HepG2 (cell line): Measurements from ENCODE around the gene RSPH9. TPM values are rescaled to one million over a fixed set of nuclear protein-coding genes. Genes with fewer than 3 reads are reported as not detected.
A peak's percentile ranks its signal among the peaks of the same experiment; 100 is the strongest.

ENCODE experiments used
- LCORL ChIP-seq, 2 experiments: fragments of 450-650 bp in 1 of 2; sonication (generic) in 1 of 2; formaldehyde crosslinking in 1 of 2; IDR thresholded peaks; 2 replicates each; pipeline versions ENCODE4 v1.5.0 to v1.6.1; 2017 to 2020; ENCODE audit warnings: antibody characterized with exemption in 1 of 2, missing genetic modification reagents in 1 of 2
- SOX6 ChIP-seq, 2 experiments: fragments of 450-650 bp in 1 of 2; sonication (generic) in 1 of 2; formaldehyde crosslinking in 1 of 2; IDR thresholded peaks; 2 replicates each; pipeline versions ENCODE4 v1.4.0 to v1.6.1; 2017 to 2020; ENCODE audit warnings: antibody characterized with exemption in 1 of 2, mild to moderate bottlenecking in 1 of 2, missing genetic modification reagents in 1 of 2
- ZNF207 ChIP-seq: fragments of 450-650 bp; IDR thresholded peaks from 2 replicates; pipeline ENCODE4 v1.6.1; 2016; ENCODE audit warnings: antibody characterized with exemption, borderline replicate concordance
- ZNF30 ChIP-seq: sonication (generic); formaldehyde crosslinking; IDR thresholded peaks from 2 replicates; pipeline ENCODE4 v1.5.0; 2020; ENCODE audit warnings: mild to moderate bottlenecking, missing genetic modification reagents
- ZNF556 ChIP-seq: sonication (generic); formaldehyde crosslinking; IDR thresholded peaks from 2 replicates; pipeline ENCODE4 v1.4.0; 2020; ENCODE audit warnings: mild to moderate bottlenecking, missing genetic modification reagents, borderline replicate concordance
- ZNF607 ChIP-seq: sonication (generic); formaldehyde crosslinking; IDR thresholded peaks from 2 replicates; pipeline ENCODE4 v1.5.1; 2020; ENCODE audit warnings: missing genetic modification reagents, mild to moderate bottlenecking, borderline replicate concordance
- polyA plus RNA-seq, 8 experiments: library from polyadenylated mRNA; depleted of rRNA in 3 of 8; stranded (reverse) in 7 of 8; unstranded in 1 of 8; fragments of >200 nt; fragmentation: Illumina TruSeq in 4 of 8; extraction: Trizol in 4 of 8; gene quantifications; 2 replicates each; pipeline versions ENCODE4 v1.2.1 to v1.2.3, GENCODE V29; 2011 to 2016; ENCODE audit warnings: low read depth in 4 of 8, missing spikeins in 1 of 8, mixed read lengths in 1 of 8; ENCODE audit not compliant: insufficient read depth in 1 of 8
- total RNA-seq, 5 experiments: library from RNA; depleted of rRNA; stranded (reverse); fragments of >200 nt; fragmentation: Illumina TruSeq; extraction: Trizol; gene quantifications; 2 replicates each; pipeline ENCODE4 v1.2.3, GENCODE V29; 2016; ENCODE audit warnings: low read depth in 1 of 5
- TF ChIP-seq, protein P1 (sequence below), 2 experiments: sonication (generic) in 1 of 2; formaldehyde crosslinking in 1 of 2; IDR thresholded peaks; 2 replicates each; pipeline versions ENCODE4 v1.6.1 to v1.9.0; 2014 to 2022; ENCODE audit warnings: antibody characterized with exemption in 1 of 2, borderline replicate concordance in 1 of 2, inconsistent platforms in 1 of 2, low read depth in 1 of 2, missing genetic modification reagents in 1 of 2
- TF ChIP-seq, protein P2 (sequence below): sonication (generic); formaldehyde crosslinking; IDR thresholded peaks from 2 replicates; pipeline ENCODE4 v1.4.0; 2020; ENCODE audit warnings: mild to moderate bottlenecking, missing genetic modification reagents
- TF ChIP-seq, protein P3 (sequence below), 2 experiments: sonication (generic) in 1 of 2; formaldehyde crosslinking in 1 of 2; IDR thresholded peaks; 2 replicates each; pipeline versions ENCODE4 v1.4.0 to v1.6.1; 2018 to 2020; ENCODE audit warnings: missing genetic modification reagents in 2 of 2, borderline replicate concordance in 1 of 2, low read depth in 1 of 2, mild to moderate bottlenecking in 1 of 2, missing biosample characterization in 1 of 2
- TF ChIP-seq, protein P4 (sequence below): IDR thresholded peaks from 2 replicates; pipeline ENCODE4 v1.4.0; 2020; ENCODE audit warnings: mild to moderate bottlenecking, missing genetic modification reagents

RSPH9 gene
- total and polyA plus RNA-seq, 2 of the 13 experiments (the other 11 are each of a cell fraction or from before 2014, with no cell fraction given): 0.04 TPM; not detected in 1

DNA sequence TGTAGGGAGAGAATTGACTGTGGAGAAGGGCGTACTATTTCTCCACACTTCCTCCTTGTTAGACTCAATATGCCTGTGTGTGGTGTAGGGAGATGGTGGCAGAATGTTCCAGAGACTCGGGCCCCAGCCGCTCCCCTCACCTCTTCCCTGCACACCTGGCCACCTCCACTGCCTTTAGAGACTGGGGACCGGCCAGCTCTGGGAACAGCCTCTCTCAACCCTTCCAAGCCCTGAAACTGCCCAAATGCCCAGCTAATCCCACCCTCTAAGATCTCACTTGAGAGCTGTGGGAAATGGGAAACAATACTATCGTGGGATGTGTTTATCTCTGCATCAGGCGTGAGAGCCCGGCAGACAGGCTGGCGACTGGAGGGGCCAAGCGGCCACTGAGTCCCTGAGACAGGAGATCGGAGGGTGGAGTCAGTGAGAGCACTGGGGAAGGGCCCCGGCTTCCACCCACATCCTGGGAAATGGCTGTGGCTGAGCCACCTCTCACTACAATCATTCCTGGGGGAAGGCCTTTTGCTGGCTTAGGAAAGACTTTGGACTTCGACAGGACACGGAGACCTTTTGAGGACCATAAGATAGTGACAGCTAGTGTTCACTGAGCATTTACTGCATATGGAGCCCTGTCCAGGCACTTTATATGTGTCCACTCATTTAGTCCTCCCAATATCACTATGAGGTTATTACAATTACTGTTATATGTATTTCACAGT lies 73.7 kb downstream of the RSPH9 start (continued):
- TF ChIP-seq, protein P1, sequence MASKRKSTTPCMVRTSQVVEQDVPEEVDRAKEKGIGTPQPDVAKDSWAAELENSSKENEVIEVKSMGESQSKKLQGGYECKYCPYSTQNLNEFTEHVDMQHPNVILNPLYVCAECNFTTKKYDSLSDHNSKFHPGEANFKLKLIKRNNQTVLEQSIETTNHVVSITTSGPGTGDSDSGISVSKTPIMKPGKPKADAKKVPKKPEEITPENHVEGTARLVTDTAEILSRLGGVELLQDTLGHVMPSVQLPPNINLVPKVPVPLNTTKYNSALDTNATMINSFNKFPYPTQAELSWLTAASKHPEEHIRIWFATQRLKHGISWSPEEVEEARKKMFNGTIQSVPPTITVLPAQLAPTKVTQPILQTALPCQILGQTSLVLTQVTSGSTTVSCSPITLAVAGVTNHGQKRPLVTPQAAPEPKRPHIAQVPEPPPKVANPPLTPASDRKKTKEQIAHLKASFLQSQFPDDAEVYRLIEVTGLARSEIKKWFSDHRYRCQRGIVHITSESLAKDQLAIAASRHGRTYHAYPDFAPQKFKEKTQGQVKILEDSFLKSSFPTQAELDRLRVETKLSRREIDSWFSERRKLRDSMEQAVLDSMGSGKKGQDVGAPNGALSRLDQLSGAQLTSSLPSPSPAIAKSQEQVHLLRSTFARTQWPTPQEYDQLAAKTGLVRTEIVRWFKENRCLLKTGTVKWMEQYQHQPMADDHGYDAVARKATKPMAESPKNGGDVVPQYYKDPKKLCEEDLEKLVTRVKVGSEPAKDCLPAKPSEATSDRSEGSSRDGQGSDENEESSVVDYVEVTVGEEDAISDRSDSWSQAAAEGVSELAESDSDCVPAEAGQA (IDR thresholded peaks at IDR 0.05; ENCODE audit: low read depth): 0 out of 2 replicates have a peak, but pooled peaks have one; percentile 39
- TF ChIP-seq, protein P1 (CRISPR knock-in tag; IDR thresholded peaks at IDR 0.05; ENCODE audit: borderline replicate concordance): no peak
- TF ChIP-seq, protein P2, sequence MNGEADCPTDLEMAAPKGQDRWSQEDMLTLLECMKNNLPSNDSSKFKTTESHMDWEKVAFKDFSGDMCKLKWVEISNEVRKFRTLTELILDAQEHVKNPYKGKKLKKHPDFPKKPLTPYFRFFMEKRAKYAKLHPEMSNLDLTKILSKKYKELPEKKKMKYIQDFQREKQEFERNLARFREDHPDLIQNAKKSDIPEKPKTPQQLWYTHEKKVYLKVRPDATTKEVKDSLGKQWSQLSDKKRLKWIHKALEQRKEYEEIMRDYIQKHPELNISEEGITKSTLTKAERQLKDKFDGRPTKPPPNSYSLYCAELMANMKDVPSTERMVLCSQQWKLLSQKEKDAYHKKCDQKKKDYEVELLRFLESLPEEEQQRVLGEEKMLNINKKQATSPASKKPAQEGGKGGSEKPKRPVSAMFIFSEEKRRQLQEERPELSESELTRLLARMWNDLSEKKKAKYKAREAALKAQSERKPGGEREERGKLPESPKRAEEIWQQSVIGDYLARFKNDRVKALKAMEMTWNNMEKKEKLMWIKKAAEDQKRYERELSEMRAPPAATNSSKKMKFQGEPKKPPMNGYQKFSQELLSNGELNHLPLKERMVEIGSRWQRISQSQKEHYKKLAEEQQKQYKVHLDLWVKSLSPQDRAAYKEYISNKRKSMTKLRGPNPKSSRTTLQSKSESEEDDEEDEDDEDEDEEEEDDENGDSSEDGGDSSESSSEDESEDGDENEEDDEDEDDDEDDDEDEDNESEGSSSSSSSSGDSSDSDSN (CRISPR knock-in tag): peak; percentile 16; the same call in 1 of the 2 replicates
- TF ChIP-seq, protein P3, sequence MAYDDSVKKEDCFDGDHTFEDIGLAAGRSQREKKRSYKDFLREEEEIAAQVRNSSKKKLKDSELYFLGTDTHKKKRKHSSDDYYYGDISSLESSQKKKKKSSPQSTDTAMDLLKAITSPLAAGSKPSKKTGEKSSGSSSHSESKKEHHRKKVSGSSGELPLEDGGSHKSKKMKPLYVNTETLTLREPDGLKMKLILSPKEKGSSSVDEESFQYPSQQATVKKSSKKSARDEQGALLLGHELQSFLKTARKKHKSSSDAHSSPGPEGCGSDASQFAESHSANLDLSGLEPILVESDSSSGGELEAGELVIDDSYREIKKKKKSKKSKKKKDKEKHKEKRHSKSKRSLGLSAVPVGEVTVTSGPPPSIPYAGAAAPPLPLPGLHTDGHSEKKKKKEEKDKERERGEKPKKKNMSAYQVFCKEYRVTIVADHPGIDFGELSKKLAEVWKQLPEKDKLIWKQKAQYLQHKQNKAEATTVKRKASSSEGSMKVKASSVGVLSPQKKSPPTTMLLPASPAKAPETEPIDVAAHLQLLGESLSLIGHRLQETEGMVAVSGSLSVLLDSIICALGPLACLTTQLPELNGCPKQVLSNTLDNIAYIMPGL (CRISPR knock-in tag; IDR thresholded peaks at IDR 0.05; ENCODE audit: borderline replicate concordance in 1 of 2, low read depth in 1 of 2): peak in 1 of 2 experiments; percentile 28; a peak in 1 of 4 replicates
- TF ChIP-seq ZNF607 (CRISPR knock-in tag) (no peak), LCORL (IDR thresholded peaks at IDR 0.05) (no peak), LCORL (CRISPR knock-in tag; IDR thresholded peaks at IDR 0.05) (0 out of 2 replicates have a peak, but pooled peaks have one; percentile 61), SOX6 (IDR thresholded peaks at IDR 0.05) (no peak), SOX6 (CRISPR knock-in tag; IDR thresholded peaks at IDR 0.05) (peak; percentile 50), ZNF207 (no peak), ZNF556 (peak; percentile 78; the same call in 1 of the 2 replicates), ZNF30 (CRISPR knock-in tag) (no peak)
- TF ChIP-seq, protein P4, sequence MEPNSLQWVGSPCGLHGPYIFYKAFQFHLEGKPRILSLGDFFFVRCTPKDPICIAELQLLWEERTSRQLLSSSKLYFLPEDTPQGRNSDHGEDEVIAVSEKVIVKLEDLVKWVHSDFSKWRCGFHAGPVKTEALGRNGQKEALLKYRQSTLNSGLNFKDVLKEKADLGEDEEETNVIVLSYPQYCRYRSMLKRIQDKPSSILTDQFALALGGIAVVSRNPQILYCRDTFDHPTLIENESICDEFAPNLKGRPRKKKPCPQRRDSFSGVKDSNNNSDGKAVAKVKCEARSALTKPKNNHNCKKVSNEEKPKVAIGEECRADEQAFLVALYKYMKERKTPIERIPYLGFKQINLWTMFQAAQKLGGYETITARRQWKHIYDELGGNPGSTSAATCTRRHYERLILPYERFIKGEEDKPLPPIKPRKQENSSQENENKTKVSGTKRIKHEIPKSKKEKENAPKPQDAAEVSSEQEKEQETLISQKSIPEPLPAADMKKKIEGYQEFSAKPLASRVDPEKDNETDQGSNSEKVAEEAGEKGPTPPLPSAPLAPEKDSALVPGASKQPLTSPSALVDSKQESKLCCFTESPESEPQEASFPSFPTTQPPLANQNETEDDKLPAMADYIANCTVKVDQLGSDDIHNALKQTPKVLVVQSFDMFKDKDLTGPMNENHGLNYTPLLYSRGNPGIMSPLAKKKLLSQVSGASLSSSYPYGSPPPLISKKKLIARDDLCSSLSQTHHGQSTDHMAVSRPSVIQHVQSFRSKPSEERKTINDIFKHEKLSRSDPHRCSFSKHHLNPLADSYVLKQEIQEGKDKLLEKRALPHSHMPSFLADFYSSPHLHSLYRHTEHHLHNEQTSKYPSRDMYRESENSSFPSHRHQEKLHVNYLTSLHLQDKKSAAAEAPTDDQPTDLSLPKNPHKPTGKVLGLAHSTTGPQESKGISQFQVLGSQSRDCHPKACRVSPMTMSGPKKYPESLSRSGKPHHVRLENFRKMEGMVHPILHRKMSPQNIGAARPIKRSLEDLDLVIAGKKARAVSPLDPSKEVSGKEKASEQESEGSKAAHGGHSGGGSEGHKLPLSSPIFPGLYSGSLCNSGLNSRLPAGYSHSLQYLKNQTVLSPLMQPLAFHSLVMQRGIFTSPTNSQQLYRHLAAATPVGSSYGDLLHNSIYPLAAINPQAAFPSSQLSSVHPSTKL (CRISPR knock-in tag): peak; percentile 51
